Measurements from ENCODE around the gene LHFPL6. TPM values are rescaled to one million over a fixed set of nuclear protein-coding genes. Genes with fewer than 3 reads are reported as not detected.

Gene LHFPL6
- total RNA-seq, 2 donors from 2014 or later: 0.52 to 2.8 TPM

DNA sequence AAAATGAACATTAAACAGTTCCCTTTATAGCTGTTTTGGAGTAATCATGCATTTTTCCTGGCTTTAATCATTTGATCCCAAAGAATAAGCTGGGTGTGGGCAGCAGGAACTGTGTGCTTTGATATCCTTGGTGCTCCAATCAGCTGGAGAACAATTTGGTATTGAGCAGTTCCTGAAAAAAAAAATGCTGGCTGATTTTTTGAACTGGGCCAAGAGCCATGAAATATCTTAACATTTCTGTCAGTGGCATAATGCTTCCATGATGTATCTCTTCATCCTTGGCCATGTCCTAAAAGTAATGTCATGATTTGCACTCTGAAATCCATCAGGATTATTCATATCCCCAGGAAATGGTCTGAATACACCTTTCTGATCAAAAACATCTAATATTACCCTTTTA is 134.7 kb downstream of the LHFPL6 start:
- Mint-ChIP-seq H3K36me3 (no peaks in the 10 kb centered on the region), H3K9me3 (peaks cover 0 to 3% of the 10 kb centered on the region in 2 donors), H3K27ac (no peak overlapping the region)
- DNase-seq (ENCODE audit: low spot score in 2 of 2): no peak
- no peak for ATAC-seq

DNA sequence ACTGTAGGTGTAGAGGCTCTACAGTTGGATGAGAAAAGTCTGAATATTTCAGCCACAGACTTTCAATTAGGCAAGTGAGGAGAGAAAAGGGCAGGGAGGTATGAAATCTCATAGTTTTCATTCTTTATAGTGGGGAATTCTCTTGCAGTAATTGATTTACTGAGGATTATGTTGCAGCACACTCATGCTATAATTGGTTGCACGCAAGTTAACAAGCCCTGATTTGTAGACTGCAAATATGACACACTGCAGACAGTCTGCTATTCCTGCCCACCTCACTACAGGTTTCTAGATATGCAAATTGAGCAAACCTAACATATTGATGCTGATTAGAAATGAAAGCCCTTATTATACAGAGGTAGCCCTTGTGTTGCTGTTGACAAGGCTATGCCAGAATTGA is 139.4 kb downstream of the LHFPL6 start:
- Mint-ChIP-seq H3K27ac (no peak overlapping the region), H3K9me3 (no peaks in the 10 kb centered on the region), H3K36me3 (no peaks in the 10 kb centered on the region)
- ATAC-seq (no peak), DNase-seq (ENCODE audit: low spot score in 2 of 2) (no peak)

DNA sequence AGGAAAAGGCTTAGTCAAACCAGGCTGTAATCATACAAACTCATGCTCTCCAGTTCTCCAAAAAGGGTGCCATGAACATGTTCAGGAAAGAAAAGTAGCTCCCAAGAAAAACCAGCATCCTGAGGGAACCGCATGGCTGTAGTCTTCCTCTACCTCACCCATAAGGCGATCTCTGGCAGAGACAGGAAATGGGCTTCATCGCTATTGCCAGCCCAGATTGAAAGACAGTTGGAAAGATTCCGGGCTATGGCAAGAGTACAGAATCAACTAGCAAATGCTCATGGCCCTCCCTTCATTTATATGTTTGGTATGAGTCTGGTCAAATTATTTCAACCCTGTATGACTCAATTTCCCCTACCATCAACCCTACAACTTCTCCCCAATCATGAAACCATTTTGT is 140.1 kb downstream of the LHFPL6 start:
- no peak for DNase-seq (ENCODE audit: low spot score in 2 of 2)
- no peaks in the 10 kb centered on the region for H3K9me3 Mint-ChIP-seq

GRCh38 chr13:39462428-39462827 is 140.6 kb downstream of the LHFPL6 start:
- DNase-seq (ENCODE audit: low spot score in 2 of 2) (no peak), ATAC-seq (no peak)
- no peaks in the 10 kb centered on the region for H3K9me3 Mint-ChIP-seq
- no peak overlapping the region for H3K27ac Mint-ChIP-seq
- no peaks in the 10 kb centered on the region for H3K36me3 Mint-ChIP-seq

More for the DNA sequence above, 140.1 kb downstream of the LHFPL6 start:
- no peaks in the 10 kb centered on the region for H3K36me3 Mint-ChIP-seq
- no peak overlapping the region for H3K27ac Mint-ChIP-seq
- no peak for ATAC-seq

GRCh38 chr13:39461685-39462266 is 141.2 kb downstream of the LHFPL6 start:
- no peaks in the 10 kb centered on the region for H3K36me3 Mint-ChIP-seq
- ATAC-seq: no peak
- no peak for DNase-seq (ENCODE audit: low spot score in 2 of 2)
- no peak overlapping the region for H3K27ac Mint-ChIP-seq
- H3K9me3 Mint-ChIP-seq: peaks cover 0 to 4% of the 10 kb centered on the region in 2 donors

DNA sequence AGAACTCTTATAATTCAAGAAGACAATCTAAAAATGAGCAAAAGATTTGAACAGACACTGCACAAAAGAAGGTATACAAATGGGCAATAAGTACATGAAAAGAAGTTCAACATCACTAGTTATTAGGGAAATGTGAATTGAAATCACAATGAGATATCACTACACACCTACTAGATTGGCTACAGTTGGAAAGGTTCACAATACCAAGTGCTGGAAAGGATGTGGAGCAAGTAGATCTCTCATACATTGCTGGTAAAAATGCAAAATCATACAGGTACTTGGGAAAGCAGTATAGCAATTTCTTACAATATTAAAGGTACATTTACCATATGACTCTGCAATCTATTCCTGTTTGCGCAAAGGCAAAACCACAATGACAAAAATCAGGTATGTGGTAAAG is 145.7 kb downstream of the LHFPL6 start:
- no peak for DNase-seq (ENCODE audit: low spot score in 2 of 2)
- no peak for ATAC-seq
- Mint-ChIP-seq H3K9me3 (peaks cover 0 to 4% of the 10 kb centered on the region in 2 donors), H3K36me3 (no peaks in the 10 kb centered on the region), H3K27ac (no peak overlapping the region)

GRCh38 chr13:39455521-39456175 is 147.3 kb downstream of the LHFPL6 start:
- Mint-ChIP-seq H3K27ac (no peak overlapping the region), H3K9me3 (peaks cover 0 to 4% of the 10 kb centered on the region in 2 donors), H3K36me3 (no peaks in the 10 kb centered on the region)
- ATAC-seq: no peak
- no peak for DNase-seq (ENCODE audit: low spot score in 2 of 2)

DNA sequence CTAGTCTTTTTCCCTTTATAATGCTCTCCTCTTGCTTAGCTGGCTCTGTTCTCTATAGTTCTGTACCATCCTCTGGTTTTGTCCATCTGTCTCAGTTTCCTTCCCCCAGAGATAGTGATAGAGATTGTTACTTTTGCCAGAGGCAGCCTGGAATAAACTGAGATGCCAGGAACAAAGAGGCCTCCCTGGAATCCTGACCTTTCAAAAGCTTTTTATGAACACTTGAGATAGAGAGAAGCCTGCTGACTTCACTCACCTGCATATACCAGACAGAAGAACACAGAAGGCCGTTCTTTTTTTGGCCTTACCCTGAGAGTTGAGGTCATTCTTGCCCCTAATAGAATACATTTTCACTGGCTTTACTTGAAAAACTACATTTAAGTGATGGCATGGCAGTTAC is 150.2 kb downstream of the LHFPL6 start:
- Mint-ChIP-seq H3K36me3 (no peaks in the 10 kb centered on the region), H3K27ac (no peak overlapping the region), H3K9me3 (peaks cover 0 to 4% of the 10 kb centered on the region in 2 donors)
- ATAC-seq (no peak), DNase-seq (ENCODE audit: low spot score in 2 of 2) (no peak)

- Mint-ChIP-seq H3K36me3 (no peaks in the 10 kb centered on the region), H3K27ac (no peak overlapping the region), H3K9me3 (peaks cover 0 to 4% of the 10 kb centered on the region in 2 donors)
- no peak for DNase-seq (ENCODE audit: low spot score in 2 of 2)
- ATAC-seq: no peak
These were observed 150.6 kb downstream of the LHFPL6 start for GRCh38 chr13:39452417-39452816.

GRCh38 chr13:39451860-39452301 is 151.1 kb downstream of the LHFPL6 start:
- H3K36me3 Mint-ChIP-seq: no peaks in the 10 kb centered on the region
- DNase-seq (ENCODE audit: low spot score in 2 of 2): no peak
- H3K27ac Mint-ChIP-seq: no peak overlapping the region
- ATAC-seq: no peak
- H3K9me3 Mint-ChIP-seq: no peaks in the 10 kb centered on the region

GRCh38 chr13:39451301-39451700 is 151.7 kb downstream of the LHFPL6 start:
- DNase-seq (ENCODE audit: low spot score in 2 of 2) (no peak), ATAC-seq (no peak)
- Mint-ChIP-seq H3K9me3 (no peaks in the 10 kb centered on the region), H3K27ac (no peak overlapping the region), H3K36me3 (no peaks in the 10 kb centered on the region)

- Mint-ChIP-seq H3K27ac (no peak overlapping the region), H3K36me3 (no peaks in the 10 kb centered on the region), H3K9me3 (no peaks in the 10 kb centered on the region)
- peak in 1 of 2 donors; percentile 37 for ATAC-seq
- DNase-seq (ENCODE audit: low spot score in 2 of 2): no peak
These were observed 152.8 kb downstream of the LHFPL6 start for GRCh38 chr13:39450176-39450575.

DNA sequence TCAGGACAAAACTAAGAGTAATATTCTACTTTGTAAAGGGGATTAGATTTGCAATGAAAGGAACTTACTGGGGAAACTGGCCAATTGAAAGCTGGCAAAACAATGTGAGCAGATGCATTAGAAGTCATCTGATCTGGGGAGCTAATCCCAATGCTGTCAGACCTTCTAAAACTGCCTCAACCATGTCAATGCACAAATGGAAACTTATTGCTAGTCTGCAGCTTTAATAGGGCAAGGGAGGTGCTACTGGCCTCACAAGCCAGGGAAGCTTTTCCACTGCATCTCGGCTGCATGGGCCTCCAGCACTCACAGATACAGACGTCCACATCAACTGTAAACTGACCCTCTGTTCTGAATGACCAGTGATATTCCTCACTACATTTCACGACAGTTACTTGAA is 154.2 kb downstream of the LHFPL6 start:
- Mint-ChIP-seq H3K36me3 (no peaks in the 10 kb centered on the region), H3K27ac (no peak overlapping the region), H3K9me3 (no peaks in the 10 kb centered on the region)
- ATAC-seq (no peak), DNase-seq (ENCODE audit: low spot score in 2 of 2) (no peak)

GRCh38 chr13:39446865-39447264 is 156.1 kb downstream of the LHFPL6 start:
- DNase-seq (ENCODE audit: low spot score in 2 of 2) (no peak), ATAC-seq (no peak)
- Mint-ChIP-seq H3K9me3 (no peaks in the 10 kb centered on the region), H3K27ac (no peak overlapping the region), H3K36me3 (no peaks in the 10 kb centered on the region)

DNA sequence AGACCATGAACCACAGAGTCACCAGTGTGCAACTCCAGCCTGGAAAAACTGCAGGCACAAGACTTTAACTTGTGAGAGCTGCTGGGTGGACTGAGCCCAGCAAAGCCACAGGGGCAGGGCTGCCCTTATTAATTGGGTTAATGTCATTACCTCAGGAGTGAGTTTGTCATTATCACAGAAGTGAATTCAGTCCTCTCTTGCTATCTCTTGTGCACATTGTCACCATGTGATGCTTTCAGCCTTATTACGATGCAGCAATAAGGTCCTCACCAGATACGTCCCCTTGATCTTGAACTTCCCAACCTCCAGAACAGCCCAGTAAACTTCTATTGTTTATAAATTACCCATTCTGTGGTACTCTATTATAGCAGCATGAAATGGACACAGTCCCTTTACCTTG is 158.1 kb downstream of the LHFPL6 start:
- DNase-seq (ENCODE audit: low spot score in 2 of 2) (no peak), ATAC-seq (no peak)
- peaks cover 2 to 3% of the 10 kb centered on the region in 2 donors for H3K9me3 Mint-ChIP-seq
- H3K27ac Mint-ChIP-seq: no peak overlapping the region
- H3K36me3 Mint-ChIP-seq: no peaks in the 10 kb centered on the region

GRCh38 chr13:39433651-39434050 is 169.3 kb downstream of the LHFPL6 start:
- Mint-ChIP-seq H3K36me3 (peaks cover 7 to 8% of the 10 kb centered on the region in 2 donors), H3K27ac (no peak overlapping the region), H3K9me3 (peaks cover 4 to 5% of the 10 kb centered on the region in 2 donors)
- ATAC-seq (no peak), DNase-seq (ENCODE audit: low spot score in 2 of 2) (no peak)

- Mint-ChIP-seq H3K36me3 (peaks cover 7 to 8% of the 10 kb centered on the region in 2 donors), H3K9me3 (peaks cover 0 to 5% of the 10 kb centered on the region in 2 donors), H3K27ac (no peak overlapping the region)
- DNase-seq (ENCODE audit: low spot score in 2 of 2) (no peak), ATAC-seq (no peak)
These were observed 170.8 kb downstream of the LHFPL6 start for GRCh38 chr13:39432196-39432595.

Data from activated naive CD4-positive, alpha-beta T cell treated with anti-CD3 and anti-CD28 coated beads, Interleukin-2, amount 50 U/mL, for 72 hours (primary cell).